Measurements from ENCODE around the gene MAP1LC3C. TPM values are rescaled to one million over a fixed set of nuclear protein-coding genes. Genes with fewer than 3 reads are reported as not detected.

The MAP1LC3C gene
- total RNA-seq, 1 experiment from 2014 or later, result not detected

Other genes with a start within 250 kb of the MAP1LC3C start
- 30.5 and 32.4 TPM in 2 replicates for gene EXO1, start 150.9 kb downstream of the MAP1LC3C start, total RNA-seq (2014; rRNA removed; shearing (Covaris generic); ENCODE audit: low replicate concordance)
- gene BECN2, start 41.3 kb downstream of the MAP1LC3C start, total RNA-seq (2014; rRNA removed; shearing (Covaris generic); ENCODE audit: low replicate concordance), result not detected in 2 replicates

Measured in Caki2 (cell line).